Body of pancreas (tissue), 4 donors: Measurements from ENCODE around the gene ZNF655. TPM values are rescaled to one million over a fixed set of nuclear protein-coding genes. Genes with fewer than 3 reads are reported as not detected.
"Not testable (repeated sequence)": the region's sequence is repeated elsewhere in the genome, so short reads cannot be mapped to it uniquely, and the experiment has no call there.

Experiments used
- ATAC-seq: fragments of 150-250 bp; one replicate; pipeline ENCODE4 v1.9.1; 2016
- DNase-seq, 4 donors: peaks; one replicate each; pipeline ENCODE4 v3.0.0-alpha.2; 2019
- H3K27ac ChIP-seq, 4 donors: fragments of 200-600 bp; sonication (generic); 1 replicate in 3 of 4; 2 replicates in 1 of 4; pipeline versions ENCODE4 v1.5.1 to v1.6.1; 2016 to 2019; ENCODE audit warnings: mild to moderate bottlenecking in 1 of 4, mixed read lengths in 1 of 4, moderate library complexity in 1 of 4
- H3K27me3 ChIP-seq, 2 donors: fragments of 200-600 bp; sonication (generic); one replicate each; pipeline ENCODE4 v1.6.0; 2016; ENCODE audit warnings: mild to moderate bottlenecking in 1 of 2
- H3K36me3 ChIP-seq, 2 donors: fragments of 200-600 bp; sonication (generic); replicated peaks in 1 of 2; 2 replicates each; pipeline ENCODE4 v1.5.1; 2016; ENCODE audit warnings: low read depth in 2 of 2; ENCODE audit not compliant: insufficient read depth in 1 of 2
- H3K4me1 ChIP-seq: fragments of 200-600 bp; sonication (generic); one replicate; pipeline ENCODE4 v1.6.0; 2016
- H3K4me3 ChIP-seq, 2 donors: fragments of 200-600 bp; sonication (generic); 1 replicate in 1 of 2; 2 replicates in 1 of 2; pipeline ENCODE4 v1.5.1; 2016 to 2019
- H3K9me3 ChIP-seq, 3 donors: fragments of 200-600 bp; sonication (generic); 1 replicate in 2 of 3; 2 replicates in 1 of 3; pipeline ENCODE4 v1.5.1; 2016
- POLR2A ChIP-seq, 3 donors: fragments of 450-650 bp; IDR thresholded peaks; one replicate each; pipeline ENCODE4 v1.6.1; 2016; ENCODE audit warnings: antibody characterized with exemption in 3 of 3, mild to moderate bottlenecking in 2 of 3
- WGBS, 2 donors: methylation state at CpG; one replicate each; pipeline ENCODE4 v1.1.5; 2017; 5-methylcytosine and 5-hydroxymethylcytosine counted together
- intact Hi-C: fragments of 100-400 bp; cut with DNase I; formaldehyde crosslinking; loops from one replicate; pipeline ENCODE4 v1.15.1; 2023
- total RNA-seq, 2 donors: library from RNA; depleted of rRNA; stranded (reverse); fragments of >200 nt; gene quantifications; one replicate each; pipeline ENCODE4 v1.1.0, GENCODE V29; 2016
- TF ChIP-seq, protein P1 (sequence below), 7 experiments: fragments of 450-650 bp in 4 of 7; fragments of 200-600 bp in 3 of 7; sonication (generic) in 3 of 7; IDR thresholded peaks; one replicate each; pipeline ENCODE4 v1.5.1; 2016 to 2019; ENCODE audit warnings: antibody characterized with exemption in 7 of 7

ZNF655 gene
- total RNA-seq, 2 donors from 2014 or later, result 73.5 to 86.4 TPM

DNA sequence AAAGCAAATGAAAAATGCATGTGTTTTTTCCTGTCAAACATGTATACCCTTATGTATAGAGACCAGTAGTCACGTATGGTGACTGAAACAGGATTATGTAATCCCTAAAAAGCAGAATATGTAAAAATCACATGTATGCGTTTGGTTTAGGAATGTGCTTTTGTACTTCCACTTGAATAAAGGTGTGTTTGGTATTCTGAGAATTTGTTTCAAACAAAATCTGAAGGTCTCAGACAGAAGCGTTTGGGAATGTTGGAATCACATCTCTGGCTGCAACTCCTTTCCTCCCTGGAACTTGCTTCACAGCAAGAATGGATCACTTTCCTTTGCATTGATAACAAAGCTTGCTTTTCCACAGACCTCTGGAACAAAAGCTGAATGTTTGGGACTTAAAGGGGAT, 17.8 kb downstream of the ZNF655 start:
- no peaks in the 10 kb centered on the region for H3K27me3 ChIP-seq
- peaks cover 0 to 16% of the 10 kb centered on the region in 2 donors for H3K36me3 ChIP-seq
- ATAC-seq (no peak), DNase-seq (no peak)
- no peak overlapping the region for H3K27ac ChIP-seq
- 68 to 80% methylated on average over 3 of the region's 3 CpGs for WGBS, 2 donors
- intact Hi-C loops, result no loop called here
- TF ChIP-seq POLR2A (IDR thresholded peaks at IDR 0.05), result no peak
- TF ChIP-seq, protein P1, sequence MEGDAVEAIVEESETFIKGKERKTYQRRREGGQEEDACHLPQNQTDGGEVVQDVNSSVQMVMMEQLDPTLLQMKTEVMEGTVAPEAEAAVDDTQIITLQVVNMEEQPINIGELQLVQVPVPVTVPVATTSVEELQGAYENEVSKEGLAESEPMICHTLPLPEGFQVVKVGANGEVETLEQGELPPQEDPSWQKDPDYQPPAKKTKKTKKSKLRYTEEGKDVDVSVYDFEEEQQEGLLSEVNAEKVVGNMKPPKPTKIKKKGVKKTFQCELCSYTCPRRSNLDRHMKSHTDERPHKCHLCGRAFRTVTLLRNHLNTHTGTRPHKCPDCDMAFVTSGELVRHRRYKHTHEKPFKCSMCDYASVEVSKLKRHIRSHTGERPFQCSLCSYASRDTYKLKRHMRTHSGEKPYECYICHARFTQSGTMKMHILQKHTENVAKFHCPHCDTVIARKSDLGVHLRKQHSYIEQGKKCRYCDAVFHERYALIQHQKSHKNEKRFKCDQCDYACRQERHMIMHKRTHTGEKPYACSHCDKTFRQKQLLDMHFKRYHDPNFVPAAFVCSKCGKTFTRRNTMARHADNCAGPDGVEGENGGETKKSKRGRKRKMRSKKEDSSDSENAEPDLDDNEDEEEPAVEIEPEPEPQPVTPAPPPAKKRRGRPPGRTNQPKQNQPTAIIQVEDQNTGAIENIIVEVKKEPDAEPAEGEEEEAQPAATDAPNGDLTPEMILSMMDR (IDR thresholded peaks at IDR 0.05), result no peak
- H3K9me3 ChIP-seq, result no peaks in the 10 kb centered on the region
- H3K4me1 ChIP-seq, result peaks cover 14% of the 10 kb centered on the region
- no peak overlapping the region for H3K4me3 ChIP-seq

DNA sequence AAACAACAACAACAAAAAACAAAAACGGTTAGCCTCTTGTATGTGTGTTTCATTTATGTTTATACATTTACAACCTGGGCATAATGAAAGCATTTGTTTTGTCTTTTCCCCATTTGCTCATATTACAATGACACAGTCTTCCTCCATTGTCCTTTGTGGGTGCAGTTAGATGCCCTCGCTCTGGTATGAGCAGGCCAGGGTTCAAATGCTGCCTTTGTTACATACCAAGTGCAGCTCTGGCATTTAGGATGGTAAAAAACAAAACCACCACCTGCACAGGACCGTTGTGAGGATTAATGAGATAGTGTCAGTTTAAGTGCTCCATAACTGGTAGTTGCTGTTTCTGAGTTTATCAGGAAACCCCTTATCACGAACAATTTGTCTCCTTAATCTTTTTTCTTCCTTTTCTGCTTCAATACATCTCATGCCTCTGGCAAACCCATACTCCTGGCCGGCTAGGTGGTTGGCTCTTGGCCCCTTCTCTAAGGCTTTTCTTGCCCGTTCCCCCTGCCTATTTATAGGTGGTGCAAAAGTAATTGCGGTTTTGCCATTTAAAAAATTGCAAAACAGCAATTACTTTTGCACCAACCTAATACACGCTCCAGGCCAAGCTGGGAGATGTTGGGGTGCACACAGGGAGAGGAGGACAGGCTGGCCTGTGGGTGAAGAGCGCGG, 21.0 kb downstream of the ZNF655 start:
- no peak for DNase-seq
- Histone ChIP-seq H3K4me1 (peaks cover 14% of the 10 kb centered on the region), H3K27ac (no peak overlapping the region), H3K27me3 (no peaks in the 10 kb centered on the region), H3K36me3 (no peaks in the 10 kb centered on the region), H3K4me3 (no peak overlapping the region), H3K9me3 (no peaks in the 10 kb centered on the region)
- no peak for ATAC-seq
- no peak for TF ChIP-seq POLR2A (IDR thresholded peaks at IDR 0.05)
- TF ChIP-seq, protein P1 (IDR thresholded peaks at IDR 0.05), result no peak
- intact Hi-C loops, result no loop called here
- 36 to 40% methylated on average over 10 of the region's 10 CpGs for WGBS, 2 donors

DNA sequence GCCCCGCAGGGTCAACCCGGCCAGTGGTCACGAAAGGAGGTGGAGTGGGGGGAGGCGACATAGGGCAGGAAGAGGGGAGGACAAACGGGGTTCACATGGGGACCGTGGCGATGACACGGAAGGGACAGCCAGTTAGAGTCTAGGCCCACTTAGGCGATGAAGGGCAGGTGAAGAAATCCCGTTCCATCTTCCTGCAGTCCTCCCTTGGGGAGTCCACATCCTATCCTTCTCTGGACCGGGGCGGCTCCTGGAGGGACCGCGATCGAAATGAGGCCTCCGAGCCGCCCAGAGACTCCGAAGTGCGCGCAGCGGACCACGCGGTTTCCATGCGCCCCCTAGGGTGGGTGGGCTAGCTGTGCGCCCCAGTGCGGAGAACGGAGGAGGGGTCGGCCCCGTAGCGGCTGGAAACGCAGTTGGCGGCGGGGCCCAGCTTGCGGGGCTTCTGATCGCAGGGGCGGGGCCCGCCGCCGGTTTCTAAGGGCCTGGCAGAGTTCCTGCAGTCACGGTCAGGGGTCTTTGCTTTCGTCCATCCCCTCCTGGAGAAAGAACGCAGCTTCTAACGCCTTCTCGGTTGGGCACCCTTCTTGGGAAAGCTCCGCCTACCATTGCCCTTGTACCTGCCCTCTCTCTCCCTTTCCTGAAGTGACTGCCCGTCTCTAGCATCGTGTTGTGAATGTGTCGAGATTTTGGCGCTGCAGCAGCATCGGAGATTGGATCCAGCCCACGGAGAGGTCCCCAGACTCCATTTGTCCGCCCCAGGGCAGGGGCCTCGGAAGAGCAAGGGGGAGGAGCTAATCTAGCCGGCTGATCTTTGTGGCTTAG, 21.7 kb downstream of the ZNF655 start:
- peak overlapping the region; percentile 8 to 21 for H3K4me3 ChIP-seq
- 2 to 7% methylated on average over 29 to 54 of the region's 54 CpGs for WGBS, 2 donors
- intact Hi-C loops, result no loop called here

DNA sequence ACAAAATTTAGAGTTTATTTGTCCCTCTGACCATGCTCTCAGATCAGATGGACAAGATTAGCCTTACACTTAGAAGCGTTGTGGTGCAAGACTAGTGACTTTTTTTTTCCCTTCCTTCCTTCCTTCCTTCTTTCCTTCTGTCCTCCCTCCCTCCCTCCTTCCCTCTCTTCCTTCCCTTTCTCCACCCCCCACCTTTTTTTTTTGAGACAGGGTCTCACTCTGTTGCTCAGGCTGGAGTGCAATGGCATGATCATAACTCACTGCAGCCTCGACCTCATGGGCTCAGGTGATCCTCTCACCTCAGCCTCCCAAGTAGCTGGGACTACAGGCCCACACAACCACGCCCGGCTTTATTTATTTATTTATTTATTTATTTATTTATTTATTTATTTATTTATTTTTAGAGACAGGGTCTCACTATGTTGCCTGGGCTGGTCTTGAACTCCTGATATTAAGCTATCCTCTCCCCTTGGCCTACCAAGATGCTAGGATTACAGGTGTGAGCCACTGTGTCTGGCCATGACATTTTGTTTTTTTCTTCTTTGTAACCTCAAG, 22.4 kb downstream of the ZNF655 start:
- H3K27ac ChIP-seq, H3K27me3 ChIP-seq, H3K4me3 ChIP-seq, intact Hi-C loops, H3K36me3 ChIP-seq, DNase-seq, H3K9me3 ChIP-seq: not testable (repeated sequence)
- WGBS, 2 donors, result 51 to 62% methylated on average over 4 of the region's 4 CpGs
- peak; percentile 16 for ATAC-seq
- H3K4me1 ChIP-seq, result peaks cover 14% of the 10 kb centered on the region

More for the DNA sequence above, 21.7 kb downstream of the ZNF655 start:
- TF ChIP-seq, protein P1 (IDR thresholded peaks at IDR 0.05), result peak in 1 of 7 experiments; percentile 6
- no peak for TF ChIP-seq POLR2A (IDR thresholded peaks at IDR 0.05)
- Histone ChIP-seq H3K9me3 (no peaks in the 10 kb centered on the region), H3K4me1 (peaks cover 14% of the 10 kb centered on the region), H3K27me3 (no peaks in the 10 kb centered on the region), H3K27ac (peak overlapping the region in 1 of 4 donors; percentile 26), H3K36me3 (no peaks in the 10 kb centered on the region)
- ATAC-seq (peak; percentile 57), DNase-seq (peak; percentile 21 to 38 (median 37))

DNA sequence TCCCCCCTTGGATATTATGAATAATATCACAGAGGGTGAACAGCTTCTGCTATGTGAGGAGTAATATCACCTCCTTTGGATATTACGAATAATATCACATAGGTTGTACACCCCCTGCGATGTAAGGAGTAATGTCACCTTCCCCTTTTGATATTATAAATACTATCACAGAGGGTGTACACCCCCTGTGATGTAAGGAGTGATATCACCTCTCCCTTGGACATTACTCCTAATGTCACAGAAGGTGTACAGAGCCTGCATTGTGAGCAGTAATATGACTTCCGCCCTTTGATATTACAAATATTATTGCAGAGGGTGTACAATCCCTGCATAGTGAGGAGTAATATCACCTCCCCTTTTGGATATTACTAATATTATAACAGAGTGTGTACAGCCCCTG, 30.4 kb downstream of the ZNF655 start:
- Histone ChIP-seq H3K9me3 (no peaks in the 10 kb centered on the region), H3K27me3 (no peaks in the 10 kb centered on the region), H3K36me3 (no peaks in the 10 kb centered on the region), H3K4me3 (no peak overlapping the region), H3K27ac (no peak overlapping the region), H3K4me1 (no peaks in the 10 kb centered on the region)
- TF ChIP-seq, protein P1 (IDR thresholded peaks at IDR 0.05), result no peak
- no peak for TF ChIP-seq POLR2A (IDR thresholded peaks at IDR 0.05)
- ATAC-seq, result no peak
- no peak for DNase-seq
- WGBS, 2 donors, result 70 to 80% methylated on average over 3 of the region's 3 CpGs
- intact Hi-C loops, result no loop called here
